ENCODE measurements around the gene DHRS13.

- no peak for TF ChIP-seq CTCF (IDR thresholded peaks at IDR 0.05; ENCODE audit: low read length)
- TF ChIP-seq EZH2 (optimal IDR thresholded peaks at IDR 0.05; ENCODE audit: low read depth, low read length): no peak
These were observed 36.7 kb downstream of the DHRS13 start for GRCh38 chr17:28865946-28866752.

Measured in MM.1S (cell line).